Measurements from ENCODE around the gene GK2.

GK2 gene

DNA sequence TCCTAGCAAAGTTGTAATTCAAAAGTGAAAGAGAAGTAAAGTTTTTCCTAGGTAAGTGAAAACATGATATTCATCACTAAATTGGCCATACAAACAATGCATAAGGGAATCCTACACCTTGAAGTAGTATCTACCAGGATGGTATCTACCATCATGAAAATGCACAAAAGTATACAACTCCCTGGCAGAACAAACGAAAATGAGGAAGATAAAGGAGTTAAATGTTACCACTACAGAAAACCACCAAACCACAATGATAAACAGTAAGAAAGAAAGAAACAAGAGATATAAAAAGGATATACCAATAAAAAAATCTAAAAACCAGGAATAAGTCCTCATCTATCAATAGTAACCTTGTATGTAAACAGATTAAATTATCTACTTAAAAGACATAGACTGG is 26.9 kb downstream of the GK2 start:
- DNase-seq (ENCODE audit: insufficient read length) (no peak), FAIRE-seq (no peak)
- TF ChIP-seq POLR2AphosphoS5 (IDR thresholded peaks at IDR 0.05; ENCODE audit: low read depth, low read length), result no peak

- DNase-seq (ENCODE audit: insufficient read length) (no peak), FAIRE-seq (no peak)
Measured at GRCh38 chr4:79370026-79370425, 38.0 kb downstream of the GK2 start.

GRCh38 chr4:79367096-79367495 is 40.9 kb downstream of the GK2 start:
- no peak for FAIRE-seq
- TF ChIP-seq TAF1 (IDR thresholded peaks at IDR 0.05; ENCODE audit: borderline replicate concordance, low read depth, low read length) (no peak), POLR2AphosphoS5 (IDR thresholded peaks at IDR 0.05; ENCODE audit: low read depth, low read length) (no peak), POLR2A (IDR thresholded peaks at IDR 0.05; ENCODE audit: low read depth, low read length) (no peak)
- no peak for DNase-seq (ENCODE audit: insufficient read length)

More at GRCh38 chr4:79370026-79370425, 38.0 kb downstream of the GK2 start:
- TF ChIP-seq POLR2A (IDR thresholded peaks at IDR 0.05; ENCODE audit: low read depth, low read length), result no peak
- TF ChIP-seq POLR2AphosphoS5 (IDR thresholded peaks at IDR 0.05; ENCODE audit: low read depth, low read length), result no peak
- TF ChIP-seq TAF1 (IDR thresholded peaks at IDR 0.05; ENCODE audit: borderline replicate concordance, low read depth, low read length), result no peak

DNA sequence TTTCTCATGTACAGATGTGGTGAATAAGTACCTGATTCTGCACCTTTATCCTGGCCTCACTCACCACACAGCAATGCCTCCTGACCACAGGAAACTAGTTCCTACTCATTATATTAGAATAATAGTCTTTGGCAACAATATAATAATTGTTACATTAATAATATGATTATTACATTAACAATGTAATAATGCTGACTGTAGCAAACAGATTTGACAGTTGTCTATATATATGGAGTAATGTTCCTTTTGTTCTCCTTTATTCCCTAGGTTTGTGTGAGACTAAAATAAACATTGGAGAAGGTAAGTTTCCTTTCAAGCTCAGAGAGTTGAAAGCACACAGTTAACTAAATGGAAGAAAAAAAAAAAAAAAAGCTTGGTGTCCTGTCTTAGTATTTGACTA is 41.6 kb downstream of the GK2 start:
- DNase-seq (ENCODE audit: insufficient read length) (no peak), FAIRE-seq (no peak)
- TF ChIP-seq TAF1 (IDR thresholded peaks at IDR 0.05; ENCODE audit: borderline replicate concordance, low read depth, low read length) (no peak), POLR2AphosphoS5 (IDR thresholded peaks at IDR 0.05; ENCODE audit: low read depth, low read length) (no peak), POLR2A (IDR thresholded peaks at IDR 0.05; ENCODE audit: low read depth, low read length) (no peak)

DNA sequence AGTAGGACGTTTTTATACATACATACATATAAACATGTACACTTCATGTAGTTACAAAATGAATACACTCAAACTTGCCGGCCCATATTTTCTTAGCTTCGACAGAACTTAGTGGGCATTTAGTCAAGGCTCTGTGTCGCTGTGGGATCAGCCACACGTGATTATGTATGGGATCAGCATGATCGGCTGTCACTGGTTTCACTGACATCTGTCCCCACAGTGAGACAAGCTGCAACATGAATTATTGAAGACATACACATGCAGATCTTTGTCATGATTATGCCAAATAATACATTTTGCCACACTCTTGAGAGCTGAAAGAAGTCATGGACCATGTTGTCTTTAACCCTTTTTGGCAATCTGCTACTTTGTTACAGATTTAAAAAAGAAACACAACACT is 44.0 kb downstream of the GK2 start:
- no peak for DNase-seq (ENCODE audit: insufficient read length)
- FAIRE-seq, result peak; percentile 21
- TF ChIP-seq TAF1 (IDR thresholded peaks at IDR 0.05; ENCODE audit: borderline replicate concordance, low read depth, low read length) (no peak), POLR2A (IDR thresholded peaks at IDR 0.05; ENCODE audit: low read depth, low read length) (no peak), POLR2AphosphoS5 (IDR thresholded peaks at IDR 0.05; ENCODE audit: low read depth, low read length) (no peak)

- FAIRE-seq, result no peak
- TF ChIP-seq TAF1 (IDR thresholded peaks at IDR 0.05; ENCODE audit: borderline replicate concordance, low read depth, low read length) (no peak), POLR2AphosphoS5 (IDR thresholded peaks at IDR 0.05; ENCODE audit: low read depth, low read length) (no peak), POLR2A (IDR thresholded peaks at IDR 0.05; ENCODE audit: low read depth, low read length) (no peak)
- DNase-seq (ENCODE audit: insufficient read length), result no peak
Measured at GRCh38 chr4:79362626-79363025, 45.4 kb downstream of the GK2 start.

- FAIRE-seq (no peak), DNase-seq (ENCODE audit: insufficient read length) (no peak)
- TF ChIP-seq POLR2AphosphoS5 (IDR thresholded peaks at IDR 0.05; ENCODE audit: low read depth, low read length), result no peak
- no peak for TF ChIP-seq POLR2A (IDR thresholded peaks at IDR 0.05; ENCODE audit: low read depth, low read length)
- no peak for TF ChIP-seq TAF1 (IDR thresholded peaks at IDR 0.05; ENCODE audit: borderline replicate concordance, low read depth, low read length)
Measured at GRCh38 chr4:79360006-79360405, 48.0 kb downstream of the GK2 start.

DNA sequence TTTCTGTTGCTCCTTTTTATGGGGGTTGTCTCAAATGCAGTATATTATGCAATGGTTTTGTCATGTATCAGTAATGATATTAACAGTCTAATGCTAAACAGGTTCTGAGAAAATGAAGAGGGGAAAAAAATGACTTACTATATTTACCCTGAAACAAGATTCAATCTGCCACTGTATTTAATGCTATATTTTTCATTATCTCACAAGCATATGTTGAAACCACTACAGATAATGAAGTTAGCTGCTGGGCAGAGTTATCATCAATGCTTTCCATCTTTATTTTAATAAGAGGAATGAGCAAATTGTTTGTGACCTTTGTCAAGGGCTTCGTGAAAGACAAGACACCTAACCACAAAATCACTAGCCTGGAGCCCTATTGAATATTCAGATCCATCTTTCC is 49.6 kb downstream of the GK2 start:
- FAIRE-seq (no peak), DNase-seq (ENCODE audit: insufficient read length) (no peak)
- TF ChIP-seq TAF1 (IDR thresholded peaks at IDR 0.05; ENCODE audit: borderline replicate concordance, low read depth, low read length) (no peak), POLR2A (IDR thresholded peaks at IDR 0.05; ENCODE audit: low read depth, low read length) (no peak), POLR2AphosphoS5 (IDR thresholded peaks at IDR 0.05; ENCODE audit: low read depth, low read length) (no peak)

- FAIRE-seq, result no peak
Measured at GRCh38 chr4:79357365-79357764, 50.7 kb downstream of the GK2 start.

More at GRCh38 chr4:79357365-79357764, 50.7 kb downstream of the GK2 start:
- no peak for TF ChIP-seq TAF1 (IDR thresholded peaks at IDR 0.05; ENCODE audit: borderline replicate concordance, low read depth, low read length)
- TF ChIP-seq POLR2A (IDR thresholded peaks at IDR 0.05; ENCODE audit: low read depth, low read length), result no peak
- DNase-seq (ENCODE audit: insufficient read length), result no peak

Measured in GM12892 (cell line).